Psoas muscle (tissue), 8 donors: ENCODE measurements around the gene VAMP2. TPM values are rescaled to one million over a fixed set of nuclear protein-coding genes. Genes with fewer than 3 reads are reported as not detected.

Source experiments
- ATAC-seq, 4 donors: fragments of 200-7000 bp; cut with Tn5 transposase; one replicate each; pipeline ENCODE4 v1.9.1; 2020; ENCODE audit warnings: moderate library complexity in 3 of 4, mild to moderate bottlenecking in 2 of 4
- DNase-seq, 2 donors: peaks; one replicate each; pipeline ENCODE4 v3.0.0-alpha.2; 2020
- H3K27ac ChIP-seq: fragments of 200-600 bp; one replicate; pipeline ENCODE4 v1.8.0; 2022
- H3K27me3 ChIP-seq, 3 donors: fragments of 200-600 bp in 1 of 3; one replicate each; pipeline versions ENCODE4 v1.6.1 to v1.8.0; 2013 to 2022; ENCODE audit warnings: low read length in 2 of 3, mild to moderate bottlenecking in 2 of 3, moderate library complexity in 1 of 3; ENCODE audit not compliant: insufficient read depth in 3 of 3
- H3K36me3 ChIP-seq, 2 donors: fragments of 200-600 bp in 1 of 2; one replicate each; pipeline versions ENCODE4 v1.6.1 to v1.8.0; 2013 to 2022; ENCODE audit warnings: low read depth in 1 of 2, mild to moderate bottlenecking in 1 of 2, moderate library complexity in 1 of 2; ENCODE audit not compliant: insufficient read depth in 1 of 2
- H3K4me1 ChIP-seq: fragments of 200-600 bp; one replicate; pipeline ENCODE4 v1.8.0; 2022
- H3K4me3 ChIP-seq: fragments of 200-600 bp; one replicate; pipeline ENCODE4 v1.8.0; 2022; ENCODE audit warnings: mild to moderate bottlenecking
- H3K9me3 ChIP-seq: fragments of 200-600 bp; one replicate; pipeline ENCODE4 v1.8.0; 2022
- WGBS, 3 donors: extraction: QIAGEN DNeasy Blood & Tissue Kit; methylation state at CpG; one replicate each; pipeline versions ENCODE4 v1.1.6 to v1.1.7; 2013; 5-methylcytosine and 5-hydroxymethylcytosine counted together
- intact Hi-C, 2 donors: fragments of 100-400 bp; cut with DNase I; formaldehyde crosslinking; loops; one replicate each; pipeline versions ENCODE4 v1.11.0 to v1.14.2; 2022
- polyA plus RNA-seq, 3 donors: library from polyadenylated mRNA; stranded (reverse); fragments of 200-250 nt; gene quantifications; one replicate each; pipeline ENCODE4 v1.2.3, GENCODE V29; 2013
- total RNA-seq, 4 donors: library from RNA; stranded (reverse); fragmentation: NEBNext Ultra II Directional in 2 of 4; extraction: Animal tissue kit (Norgen Biotek cat#: 25700) in 2 of 4; gene quantifications; one replicate each; pipeline versions ENCODE4 v1.2.1 to v1.2.4, GENCODE V29; 2021 to 2023
- TF ChIP-seq, protein P1 (sequence below): fragments of 200-600 bp; IDR thresholded peaks from one replicate; pipeline ENCODE4 v1.8.0; 2022; ENCODE audit warnings: antibody characterized with exemption
- donor health status: healthy with polysubstance abuse.
- donor health status: DM: no; HTN: no; CAD: no; lungs with moderate emphysema.
- donor health status: Bipolar disorder and iron deficiency.
- donor health status: healthy.
- donor health status: DM: yes; HTN: yes; CAD: no.
- donor health status: DM: no; HTN: no; CAD: no.
- donor health status: DM: no; HTN: no; CAD: no.
- donor health status: DM: yes; HTN: yes; CAD: no.

Gene VAMP2
- total and polyA plus RNA-seq, 7 donors = 33.2 to 59.2 (median 45.1) TPM

DNA sequence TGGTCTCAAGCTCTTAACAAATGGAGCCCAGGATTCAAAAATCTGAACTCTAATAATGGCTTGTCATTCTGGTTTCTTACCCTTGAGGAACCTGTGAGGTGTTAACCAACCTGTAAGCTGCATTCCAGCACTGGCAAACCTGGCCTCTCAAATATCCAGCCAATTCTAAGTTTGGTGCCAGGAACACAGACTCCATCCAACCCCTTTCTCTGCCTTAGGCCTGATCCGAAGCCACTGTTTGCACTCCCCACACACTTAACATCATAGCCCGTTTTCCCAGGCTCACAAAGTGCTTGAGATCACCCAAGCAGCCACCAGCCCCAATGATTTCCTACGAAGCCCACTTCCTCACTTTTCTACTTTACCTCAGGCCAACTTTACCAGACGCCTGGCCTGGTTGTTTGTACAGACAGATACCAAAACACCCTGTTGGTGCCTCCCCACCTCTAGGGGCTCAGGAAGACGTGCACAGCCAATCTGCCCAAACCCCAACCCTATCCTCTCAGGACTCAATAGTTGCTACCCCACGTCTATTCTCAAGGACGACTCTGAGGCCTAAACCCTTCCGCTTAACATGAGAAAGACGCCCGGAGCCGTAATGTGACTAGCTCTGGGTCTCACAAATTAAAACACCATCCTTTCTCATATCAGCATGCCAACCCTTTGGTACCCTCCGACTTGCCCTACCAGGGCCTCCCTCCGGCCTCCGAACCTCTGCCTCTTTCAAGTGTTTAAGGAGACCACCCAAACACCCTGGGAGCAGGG is 7.3 kb downstream of the VAMP2 start:
- H3K9me3 ChIP-seq = no peaks in the 10 kb centered on the region
- intact Hi-C loops = no loop called here
- peak overlapping the region; percentile 97 for H3K4me3 ChIP-seq
- peaks cover 29% of the 10 kb centered on the region for H3K4me1 ChIP-seq
- 4 to 11% (median 4%) methylated on average over 14 of the region's 14 CpGs for WGBS, 3 donors
- peak overlapping the region; percentile 100 for H3K27ac ChIP-seq
- TF ChIP-seq, protein P1, sequence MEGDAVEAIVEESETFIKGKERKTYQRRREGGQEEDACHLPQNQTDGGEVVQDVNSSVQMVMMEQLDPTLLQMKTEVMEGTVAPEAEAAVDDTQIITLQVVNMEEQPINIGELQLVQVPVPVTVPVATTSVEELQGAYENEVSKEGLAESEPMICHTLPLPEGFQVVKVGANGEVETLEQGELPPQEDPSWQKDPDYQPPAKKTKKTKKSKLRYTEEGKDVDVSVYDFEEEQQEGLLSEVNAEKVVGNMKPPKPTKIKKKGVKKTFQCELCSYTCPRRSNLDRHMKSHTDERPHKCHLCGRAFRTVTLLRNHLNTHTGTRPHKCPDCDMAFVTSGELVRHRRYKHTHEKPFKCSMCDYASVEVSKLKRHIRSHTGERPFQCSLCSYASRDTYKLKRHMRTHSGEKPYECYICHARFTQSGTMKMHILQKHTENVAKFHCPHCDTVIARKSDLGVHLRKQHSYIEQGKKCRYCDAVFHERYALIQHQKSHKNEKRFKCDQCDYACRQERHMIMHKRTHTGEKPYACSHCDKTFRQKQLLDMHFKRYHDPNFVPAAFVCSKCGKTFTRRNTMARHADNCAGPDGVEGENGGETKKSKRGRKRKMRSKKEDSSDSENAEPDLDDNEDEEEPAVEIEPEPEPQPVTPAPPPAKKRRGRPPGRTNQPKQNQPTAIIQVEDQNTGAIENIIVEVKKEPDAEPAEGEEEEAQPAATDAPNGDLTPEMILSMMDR = no peak
- H3K36me3 ChIP-seq = peaks cover 0 to 25% of the 10 kb centered on the region in 2 donors
- ATAC-seq (no peak), DNase-seq (no peak)
- H3K27me3 ChIP-seq = no peaks in the 10 kb centered on the region

DNA sequence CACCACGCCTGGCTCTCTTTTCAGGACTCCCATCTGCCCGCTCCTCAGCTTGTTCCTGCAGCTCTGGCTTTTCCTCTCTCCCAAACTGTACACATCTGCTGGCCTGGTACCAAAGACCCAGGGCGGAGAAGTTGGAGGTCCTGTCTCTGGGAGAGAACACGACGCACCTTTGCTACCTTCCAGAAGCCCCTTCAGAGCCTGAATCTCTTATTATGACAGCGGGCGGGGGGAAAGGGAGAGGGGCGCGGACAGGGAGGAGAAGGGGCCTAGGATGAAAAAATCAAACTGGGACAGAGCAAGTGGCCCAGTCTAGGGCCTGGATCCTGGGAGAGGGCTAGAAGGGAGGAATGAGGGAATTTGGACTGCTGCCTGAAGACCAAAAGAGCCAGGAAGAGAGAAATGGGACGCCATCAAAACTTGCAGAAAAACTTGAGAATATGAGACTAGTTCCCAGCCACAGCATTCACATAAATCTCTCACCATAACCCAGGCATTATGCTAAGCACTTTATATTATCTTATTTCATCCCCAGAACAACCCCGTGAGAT is 8.1 kb downstream of the VAMP2 start:
- H3K27me3 ChIP-seq = no peaks in the 10 kb centered on the region
- peak overlapping the region; percentile 100 for H3K27ac ChIP-seq
- H3K4me3 ChIP-seq = peak overlapping the region; percentile 97
- H3K9me3 ChIP-seq = no peaks in the 10 kb centered on the region
- DNase-seq (no peak), ATAC-seq (no peak)
- H3K36me3 ChIP-seq = peaks cover 0 to 25% of the 10 kb centered on the region in 2 donors
- peaks cover 36% of the 10 kb centered on the region for H3K4me1 ChIP-seq
- TF ChIP-seq, protein P1 = no peak
- intact Hi-C loops = no loop called here
- WGBS, 3 donors = 0 to 9% (median 7%) methylated on average over 11 of the region's 11 CpGs

DNA sequence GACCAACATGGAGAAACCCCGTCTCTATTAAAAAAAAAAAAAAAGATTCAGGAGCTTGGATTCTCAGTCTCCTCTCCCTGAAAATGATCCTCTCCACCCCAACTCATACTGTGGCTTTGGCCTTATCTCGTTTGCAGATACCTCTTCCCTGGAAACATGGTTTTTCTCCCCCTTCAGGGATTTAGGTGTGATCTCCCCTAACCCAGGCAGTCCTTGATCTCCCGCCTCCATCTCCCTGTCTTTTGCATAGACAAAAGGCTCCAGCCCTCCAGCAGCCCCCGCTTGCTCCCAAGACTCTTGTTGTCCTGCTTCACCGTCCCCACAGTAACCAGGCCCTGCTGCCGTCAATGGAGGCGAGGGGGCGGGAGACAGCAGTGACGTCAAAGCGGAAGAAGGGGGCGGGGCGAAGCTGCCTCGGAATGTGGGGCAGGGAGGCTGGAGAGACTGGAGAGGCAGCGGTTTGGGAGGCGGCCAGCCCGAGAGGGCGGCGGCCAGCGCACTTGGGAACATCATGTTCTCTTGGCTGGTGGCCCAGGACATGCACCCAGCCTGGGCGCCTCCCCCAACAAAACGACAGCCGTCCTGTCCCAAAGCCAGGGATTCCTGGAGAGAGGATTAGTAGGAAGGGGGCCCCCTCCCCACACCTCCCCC is 8.7 kb downstream of the VAMP2 start:
- Histone ChIP-seq H3K4me1 (peaks cover 42% of the 10 kb centered on the region), H3K9me3 (no peaks in the 10 kb centered on the region), H3K27ac (peak overlapping the region; percentile 100), H3K4me3 (peak overlapping the region; percentile 97), H3K36me3 (peaks cover 5 to 25% of the 10 kb centered on the region in 2 donors), H3K27me3 (no peaks in the 10 kb centered on the region)
- TF ChIP-seq, protein P1 = no peak
- intact Hi-C loops = loop anchor here in 1 of 2 donors (2.0 kb wide), 1 partner anchor 15 kb away; no protein-coding TSS in a partner anchor
- peak; percentile 44 to 54 (median 52) for ATAC-seq
- 1 to 2% (median 1%) methylated on average over 21 to 22 of the region's 22 CpGs for WGBS, 3 donors
- DNase-seq = peak; percentile 100

- whole genome bisulfite sequencing, 3 donors = 5 to 12% (median 10%) methylated on average over 13 of the region's 13 CpGs
- no peaks in the 10 kb centered on the region for H3K27me3 ChIP-seq
- H3K9me3 ChIP-seq = no peaks in the 10 kb centered on the region
- intact Hi-C loops = loop anchor here in 1 of 2 donors (2.0 kb wide), 1 partner anchor 15 kb away; no protein-coding TSS in a partner anchor
- peak in 3 of 4 donors; percentile 12 to 30 (median 23) for ATAC-seq
- peaks cover 5 to 30% of the 10 kb centered on the region in 2 donors for H3K36me3 ChIP-seq
- TF ChIP-seq, protein P1 = no peak
- H3K27ac ChIP-seq = peak overlapping the region; percentile 100
- DNase-seq = peak; percentile 86 to 88
- H3K4me1 ChIP-seq = peaks cover 41% of the 10 kb centered on the region
- peak overlapping the region; percentile 97 for H3K4me3 ChIP-seq
Observed at GRCh38 chr17:8153525-8153956, 9.2 kb downstream of the VAMP2 start.
